Stimulated activated CD8-positive, alpha-beta memory T cell treated with anti-CD3 and anti-CD28 coated beads, Interleukin-7, amount 100 ng/mL, for 4 hours (primary cell): Measurements from ENCODE around the gene BUD13.
"Not testable (repeated sequence)": the region's sequence is repeated elsewhere in the genome, so short reads cannot be mapped to it uniquely, and the experiment has no call there.

Source experiments
- DNase-seq, 2 donors: peaks; one replicate each; pipeline ENCODE4 v3.0.0-alpha.2; 2020; ENCODE audit warnings: low read depth in 2 of 2

Gene BUD13, protein sequence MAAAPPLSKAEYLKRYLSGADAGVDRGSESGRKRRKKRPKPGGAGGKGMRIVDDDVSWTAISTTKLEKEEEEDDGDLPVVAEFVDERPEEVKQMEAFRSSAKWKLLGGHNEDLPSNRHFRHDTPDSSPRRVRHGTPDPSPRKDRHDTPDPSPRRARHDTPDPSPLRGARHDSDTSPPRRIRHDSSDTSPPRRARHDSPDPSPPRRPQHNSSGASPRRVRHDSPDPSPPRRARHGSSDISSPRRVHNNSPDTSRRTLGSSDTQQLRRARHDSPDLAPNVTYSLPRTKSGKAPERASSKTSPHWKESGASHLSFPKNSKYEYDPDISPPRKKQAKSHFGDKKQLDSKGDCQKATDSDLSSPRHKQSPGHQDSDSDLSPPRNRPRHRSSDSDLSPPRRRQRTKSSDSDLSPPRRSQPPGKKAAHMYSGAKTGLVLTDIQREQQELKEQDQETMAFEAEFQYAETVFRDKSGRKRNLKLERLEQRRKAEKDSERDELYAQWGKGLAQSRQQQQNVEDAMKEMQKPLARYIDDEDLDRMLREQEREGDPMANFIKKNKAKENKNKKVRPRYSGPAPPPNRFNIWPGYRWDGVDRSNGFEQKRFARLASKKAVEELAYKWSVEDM

DNA sequence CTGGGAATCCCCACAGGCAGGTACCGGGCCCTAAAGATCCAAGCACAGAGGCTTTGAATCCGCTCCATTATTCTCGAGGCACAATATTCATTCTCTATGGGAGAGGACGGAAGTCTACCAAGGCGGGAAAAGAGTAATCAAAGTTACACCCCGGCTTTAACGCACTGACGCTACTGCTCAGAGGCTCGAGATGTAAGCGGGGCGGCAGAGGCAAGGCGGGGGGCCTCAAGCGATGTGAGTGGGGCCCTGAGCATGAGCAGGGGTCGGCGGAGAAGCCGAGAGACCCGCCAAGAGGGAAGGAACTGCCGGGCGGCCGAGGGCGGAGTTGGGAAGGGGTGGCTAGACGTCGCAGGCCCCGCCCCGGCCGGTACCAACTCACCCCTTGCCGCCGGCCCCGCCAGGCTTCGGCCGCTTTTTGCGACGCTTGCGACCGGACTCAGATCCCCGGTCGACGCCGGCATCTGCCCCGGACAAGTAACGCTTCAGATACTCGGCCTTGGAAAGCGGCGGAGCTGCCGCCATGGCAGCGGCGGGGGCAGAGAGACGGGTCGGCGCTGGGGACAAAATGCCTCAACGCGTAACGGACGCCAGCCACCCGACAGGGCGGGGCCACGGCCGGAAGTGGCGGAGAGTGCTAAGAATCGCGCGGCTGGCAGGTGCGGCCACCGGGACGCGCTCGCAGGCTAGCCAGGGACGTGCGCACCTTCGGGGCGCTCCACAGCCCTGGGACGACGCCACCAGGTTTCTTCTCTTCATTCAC, at the start of gene BUD13:
TSS of gene BUD13 (minus strand) at position 545 of the 760 bp plus-strand sequence. CDS start at position 522, 23 bp downstream.
- peak; percentile 79 to 89 for DNase-seq

DNA sequence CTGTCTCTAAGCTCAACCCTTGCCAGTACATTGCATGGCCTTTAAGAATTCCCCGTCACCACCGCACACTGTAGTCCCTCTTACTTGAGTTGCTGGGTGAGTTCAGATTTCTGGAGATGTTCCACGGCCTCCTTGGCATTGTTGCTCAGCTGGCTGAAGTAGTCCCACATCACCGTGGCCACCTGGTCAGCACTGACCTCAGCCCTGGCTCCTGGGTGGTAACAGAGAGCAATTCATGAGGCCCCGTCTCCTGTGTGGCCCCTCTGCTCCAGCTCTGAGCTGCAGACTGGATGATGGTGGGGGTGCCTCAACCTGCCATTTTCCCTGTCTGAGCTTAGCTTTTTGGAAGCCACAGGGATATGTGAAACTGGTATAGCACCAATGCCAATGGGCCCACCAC, 49.8 kb upstream of the BUD13 start:
- no peak for DNase-seq

DNA sequence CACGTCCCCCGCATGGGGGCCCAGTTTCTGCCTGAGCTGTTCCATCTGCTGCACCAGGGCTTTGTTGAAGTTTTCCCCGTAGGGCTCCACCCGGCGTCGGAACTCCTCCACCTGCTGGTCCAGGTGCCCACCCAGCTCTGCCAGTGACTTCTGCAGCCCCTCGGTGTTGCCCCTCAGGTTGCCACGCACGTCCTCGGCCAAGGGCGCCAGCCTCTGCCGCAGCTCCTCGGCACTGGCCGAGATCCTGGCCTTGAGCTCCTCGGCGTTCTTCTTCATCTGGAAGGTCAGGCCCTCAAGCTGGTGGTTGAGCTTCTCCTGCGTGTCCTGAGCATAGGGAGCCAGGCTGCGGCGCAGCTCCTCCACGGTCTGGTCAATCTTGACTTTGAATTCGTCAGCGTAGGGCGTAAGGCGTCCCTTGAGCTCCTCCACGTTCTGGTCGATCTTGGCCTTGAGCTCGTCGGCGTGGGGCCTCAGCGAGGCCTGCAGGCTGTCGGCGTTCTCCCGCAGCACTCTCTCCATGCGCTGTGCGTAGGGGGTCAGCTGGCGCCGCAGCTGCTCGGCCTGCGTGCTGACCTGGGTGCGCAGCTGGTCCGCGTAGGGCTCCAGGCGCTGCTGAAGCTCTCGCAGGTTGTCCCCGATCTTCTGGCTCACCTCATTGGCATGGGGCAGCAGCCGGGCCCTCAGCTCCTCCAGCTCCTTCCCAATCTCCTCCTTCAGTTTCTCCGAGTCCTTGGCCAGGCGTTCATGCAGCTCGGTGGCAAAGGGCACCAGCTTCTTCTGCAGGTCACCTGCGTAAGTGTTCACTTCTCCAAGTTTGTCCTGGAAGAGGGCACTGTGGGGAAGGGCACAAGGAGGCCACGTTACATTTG, 48.5 kb upstream of the BUD13 start:
- DNase-seq, result no peak

DNA sequence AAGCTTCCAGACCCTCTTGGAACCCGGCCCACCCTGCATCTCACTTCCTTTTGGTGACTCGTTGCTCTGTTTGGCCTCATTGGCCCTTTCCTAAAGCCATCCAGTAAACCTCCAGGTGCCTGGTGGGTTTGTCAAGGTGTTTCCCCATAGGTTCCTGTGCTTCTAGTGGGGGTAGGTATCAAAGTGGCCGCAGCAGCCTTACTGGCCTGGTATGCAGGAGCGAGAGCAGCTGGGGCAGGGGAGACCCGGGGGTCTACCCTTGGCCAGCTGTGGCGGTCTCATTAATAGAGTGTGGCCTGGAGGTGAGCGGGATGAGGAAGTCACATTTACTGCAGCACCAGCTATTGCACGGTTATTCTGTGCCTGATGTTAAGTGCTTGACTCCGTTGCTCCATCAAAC, 46.3 kb upstream of the BUD13 start:
- DNase-seq, result no peak

DNA sequence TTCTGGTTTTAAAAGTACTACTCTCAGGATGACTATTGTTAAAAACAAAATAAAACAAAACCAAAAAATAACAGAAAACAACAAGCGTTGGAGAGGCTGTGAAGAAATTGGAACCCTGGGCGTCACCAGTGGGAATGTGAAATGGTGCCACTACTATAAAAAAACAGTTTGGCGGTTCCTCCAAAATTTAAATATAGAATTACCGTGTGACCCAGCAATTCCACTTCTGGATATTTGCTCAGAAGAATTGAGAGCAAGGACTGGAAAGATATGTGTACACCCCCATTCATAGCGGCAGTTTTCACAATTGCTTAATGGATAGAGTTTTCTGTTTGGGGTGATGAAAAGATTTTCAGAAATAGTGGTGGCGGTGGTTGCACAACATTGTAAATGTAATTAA, 41.7 kb upstream of the BUD13 start:
- no peak for DNase-seq

DNA sequence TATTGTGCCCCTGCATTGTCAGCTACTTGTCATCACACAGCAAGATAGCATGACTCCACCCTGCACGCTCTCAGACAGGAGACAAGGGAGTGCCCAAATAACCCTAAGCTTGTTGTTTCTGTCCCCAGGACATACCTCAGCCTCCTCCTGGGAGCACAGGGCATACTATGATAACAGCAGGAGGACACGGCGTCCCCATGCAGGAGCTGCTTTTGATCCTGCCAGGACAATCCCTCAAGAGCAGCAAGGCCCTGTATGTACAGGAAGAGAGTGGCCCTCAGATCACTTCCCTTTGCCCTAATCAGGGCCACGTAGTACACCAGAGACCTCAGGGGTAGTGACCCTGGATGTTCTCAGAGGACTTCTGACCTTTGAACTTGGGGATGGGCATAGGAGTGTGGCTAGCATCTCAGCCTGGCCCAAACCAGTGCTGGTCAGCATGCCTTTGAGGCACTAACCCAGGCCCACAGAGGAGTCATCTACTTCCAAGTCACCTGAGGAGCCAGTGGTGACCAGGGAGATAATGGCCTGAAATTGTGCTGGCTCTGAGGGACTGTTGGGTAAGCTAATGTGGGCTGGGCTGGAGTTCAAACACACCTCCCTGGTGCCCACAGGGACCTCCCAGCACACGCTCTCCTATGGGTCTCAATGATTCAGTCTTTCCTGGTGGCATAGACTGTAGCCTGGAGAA, 41.1 kb upstream of the BUD13 start:
- no peak for DNase-seq

DNA sequence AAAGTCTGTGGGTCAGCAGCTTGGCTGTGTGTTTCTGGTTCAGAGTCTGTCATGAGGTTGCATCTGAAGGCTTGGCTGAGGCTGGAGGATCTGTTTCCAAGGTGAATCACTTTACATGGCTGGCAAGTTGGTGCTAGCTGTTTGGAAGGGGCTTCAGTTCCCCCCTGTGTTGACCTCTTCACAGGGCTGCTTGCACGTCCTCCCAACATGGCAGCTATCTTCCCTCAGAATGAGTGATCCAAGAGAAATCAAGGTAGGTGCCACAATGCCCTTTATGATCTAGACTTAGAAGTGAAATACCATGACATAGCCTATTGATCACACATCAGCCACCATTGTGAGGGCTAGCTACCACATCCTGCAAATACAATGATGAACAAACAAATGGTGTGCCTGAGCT, 40.4 kb upstream of the BUD13 start:
- no peak for DNase-seq

DNA sequence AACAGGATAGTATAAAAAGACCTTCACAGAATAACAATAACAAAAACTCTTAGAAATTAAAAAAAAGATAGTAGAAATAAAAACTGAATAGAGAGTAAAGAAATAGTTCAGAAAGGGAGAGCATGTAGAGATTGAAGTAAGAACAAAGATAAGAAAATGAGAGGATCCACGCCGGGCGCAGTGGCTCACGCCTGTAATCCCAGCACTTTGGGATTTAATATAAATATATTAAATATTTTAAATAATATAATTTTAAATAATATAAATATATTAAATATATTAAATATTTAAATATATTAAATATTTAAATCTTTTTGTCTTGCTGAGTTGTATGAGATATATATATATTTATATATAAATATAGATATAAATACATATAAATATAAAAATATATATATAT, 39.3 kb upstream of the BUD13 start:
- no peak for DNase-seq

DNA sequence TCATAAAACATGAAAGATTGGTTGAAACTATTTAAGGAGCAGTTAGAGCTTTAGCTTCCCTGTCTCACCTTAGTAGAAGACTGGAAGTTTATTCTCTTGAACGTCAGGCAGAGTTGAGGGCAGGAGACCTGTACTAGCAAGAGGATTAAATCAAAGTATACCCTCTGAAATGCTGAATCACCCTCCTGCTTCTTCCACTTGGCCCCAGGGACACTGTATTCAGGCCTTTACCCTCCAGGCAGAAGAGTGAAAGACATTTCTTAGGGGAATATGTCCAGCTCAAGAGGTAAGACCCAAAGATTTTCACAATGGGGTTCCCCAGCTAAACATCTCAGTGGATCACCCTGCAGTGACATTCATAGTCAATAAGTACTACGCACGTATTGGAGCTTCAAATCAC, 38.4 kb upstream of the BUD13 start:
- DNase-seq, result no peak

DNA sequence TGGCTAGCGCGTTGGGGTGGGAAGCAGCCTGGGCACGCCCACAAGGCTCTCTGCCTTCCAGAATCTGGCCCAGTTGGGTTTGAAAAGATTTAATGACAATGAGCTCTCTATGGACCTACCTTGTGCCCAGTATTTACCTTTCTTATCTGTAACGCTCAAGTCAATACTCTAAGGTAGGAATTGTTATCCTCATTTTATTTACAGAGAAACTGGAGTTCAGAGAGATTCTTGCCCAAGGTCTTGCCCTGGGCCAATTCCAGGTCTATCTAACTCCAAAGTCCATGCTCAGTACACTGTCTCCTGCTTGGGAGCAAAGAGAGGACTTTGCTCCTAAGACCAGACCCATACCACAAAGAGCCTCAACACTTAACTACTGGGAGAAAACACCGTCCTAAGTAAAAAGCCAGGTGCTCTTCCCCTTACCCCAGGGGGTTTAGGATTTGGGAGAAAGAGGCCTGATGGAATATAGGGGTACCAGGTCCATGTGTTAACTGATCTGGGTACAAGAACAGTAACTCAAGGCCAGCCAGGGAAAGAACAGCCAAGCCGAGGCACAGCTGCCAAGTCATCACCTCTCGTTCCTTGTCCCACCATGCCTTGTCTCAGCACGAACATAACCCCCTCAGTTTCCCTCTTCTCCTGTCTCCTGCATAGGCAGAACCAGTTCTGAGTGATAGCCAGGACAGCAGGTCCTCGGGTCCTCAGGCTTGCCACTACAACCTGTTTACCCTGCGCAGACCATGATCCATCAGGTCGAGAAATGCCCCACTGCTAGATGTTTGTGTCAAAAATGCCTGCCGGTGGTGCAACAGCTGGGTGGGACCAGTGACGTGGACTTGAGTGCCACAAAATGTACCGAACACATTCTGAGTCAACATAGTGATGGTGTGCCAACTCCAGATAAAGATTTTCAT, 35.7 kb upstream of the BUD13 start:
- DNase-seq, result no peak

DNA sequence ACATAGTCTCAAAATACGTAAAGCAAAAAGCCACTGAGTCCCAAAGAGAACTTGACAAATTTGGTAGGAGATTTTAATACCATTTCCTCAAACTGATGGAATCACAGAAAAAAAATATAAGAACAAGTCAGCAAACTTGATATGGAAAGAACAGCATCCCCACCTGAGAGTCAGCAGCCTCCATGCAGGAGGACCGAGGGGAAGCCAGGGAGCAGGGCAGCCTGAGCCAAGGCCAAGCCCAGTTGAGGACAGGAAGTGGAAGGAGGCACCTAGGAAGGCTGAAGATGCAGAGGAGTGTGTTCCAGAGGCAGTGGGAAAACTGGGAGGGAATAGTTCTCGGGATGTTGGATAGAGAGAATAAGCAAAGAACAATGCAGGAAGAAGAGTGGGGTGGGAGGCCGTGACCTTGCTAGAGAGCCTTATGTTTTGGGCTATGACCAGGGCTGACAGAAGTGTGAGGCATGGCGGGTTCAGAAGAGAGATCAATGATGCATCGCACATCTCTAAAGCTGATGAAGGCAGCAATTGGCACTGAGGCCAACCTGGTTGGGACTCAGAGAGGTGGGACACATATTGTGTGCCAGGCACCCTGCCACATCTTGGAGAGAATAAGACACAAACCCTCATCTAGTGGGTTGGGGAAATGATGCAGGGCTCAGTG, 34.9 kb upstream of the BUD13 start:
- no peak for DNase-seq

DNA sequence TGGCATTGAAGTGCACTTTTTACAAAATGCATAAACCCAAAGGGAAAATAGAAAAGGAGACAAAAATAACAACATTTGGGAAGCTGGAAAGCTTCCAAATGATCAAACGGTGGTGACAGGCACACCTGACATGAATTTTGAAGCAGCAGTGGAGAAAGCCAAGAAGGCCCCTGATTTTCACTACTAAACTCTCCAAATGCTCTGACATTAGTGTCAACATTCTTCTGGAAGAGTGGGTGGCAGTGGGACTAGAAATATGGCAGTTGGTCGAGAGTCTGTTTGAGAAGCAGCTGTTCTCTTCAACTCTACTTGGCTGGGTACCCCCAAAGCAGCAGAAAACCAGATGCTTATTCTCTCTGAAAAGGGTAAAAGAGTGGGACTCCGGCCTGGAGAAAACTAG, 31.2 kb upstream of the BUD13 start:
- DNase-seq, result no peak

DNA sequence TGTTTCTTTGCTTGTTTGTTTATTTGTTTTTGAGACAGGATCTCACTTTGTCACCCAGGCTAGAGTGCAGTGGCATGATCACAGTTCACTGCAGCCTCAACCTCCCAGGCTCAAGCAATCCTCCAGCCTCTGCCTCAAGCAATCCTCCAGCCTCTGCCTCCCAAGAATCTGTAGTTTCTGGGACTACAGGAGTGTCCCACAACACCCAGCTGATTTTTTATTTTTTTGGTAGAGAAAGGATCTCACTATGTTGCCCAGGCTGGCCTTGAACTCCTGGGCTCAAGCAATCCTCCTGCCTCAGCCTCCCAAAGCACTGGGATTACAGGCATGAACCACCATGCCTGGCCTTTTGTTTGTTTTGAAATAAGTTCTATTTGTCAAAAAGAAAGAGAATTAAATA, 28.9 kb upstream of the BUD13 start:
- DNase-seq, result not testable (repeated sequence)

DNA sequence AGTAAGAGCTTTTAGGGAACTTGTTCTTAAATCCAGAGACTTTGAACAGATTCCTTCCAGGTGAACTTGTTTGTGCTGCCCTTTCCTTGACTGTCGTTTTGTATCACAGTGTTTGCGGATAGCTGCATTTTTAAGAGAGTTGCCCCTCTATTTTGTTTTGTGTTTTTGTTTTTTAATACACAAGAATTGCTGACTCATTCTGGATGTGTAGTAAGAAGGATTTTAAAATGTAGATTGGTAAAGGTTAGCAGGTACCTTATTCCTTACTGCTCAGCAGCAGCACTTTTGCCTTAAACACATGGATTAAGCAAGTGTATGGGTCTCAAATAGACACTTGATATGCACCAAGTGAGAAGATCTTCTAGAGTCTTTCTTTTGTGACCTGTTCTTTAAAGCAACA, 27.8 kb upstream of the BUD13 start:
- no peak for DNase-seq

DNA sequence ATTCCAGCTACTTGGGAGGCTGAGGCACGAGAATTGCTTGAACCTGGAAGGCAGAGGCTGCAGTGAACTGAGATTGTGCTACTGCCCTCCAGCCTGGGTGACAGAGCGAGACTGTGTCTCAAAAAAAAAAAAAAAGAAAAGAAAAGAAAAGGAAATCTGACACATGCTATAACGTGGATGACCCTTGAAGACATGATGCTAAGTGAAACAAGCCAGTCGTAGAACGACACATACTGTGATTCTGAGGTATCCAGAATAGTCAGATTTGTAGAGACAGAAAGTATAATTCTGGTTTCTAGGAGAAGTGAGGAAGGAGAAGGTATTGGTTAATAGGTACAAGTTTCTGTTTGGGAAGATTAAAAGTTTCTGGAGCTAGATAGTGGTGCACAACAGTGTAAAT, 25.6 kb upstream of the BUD13 start:
- DNase-seq, result no peak

DNA sequence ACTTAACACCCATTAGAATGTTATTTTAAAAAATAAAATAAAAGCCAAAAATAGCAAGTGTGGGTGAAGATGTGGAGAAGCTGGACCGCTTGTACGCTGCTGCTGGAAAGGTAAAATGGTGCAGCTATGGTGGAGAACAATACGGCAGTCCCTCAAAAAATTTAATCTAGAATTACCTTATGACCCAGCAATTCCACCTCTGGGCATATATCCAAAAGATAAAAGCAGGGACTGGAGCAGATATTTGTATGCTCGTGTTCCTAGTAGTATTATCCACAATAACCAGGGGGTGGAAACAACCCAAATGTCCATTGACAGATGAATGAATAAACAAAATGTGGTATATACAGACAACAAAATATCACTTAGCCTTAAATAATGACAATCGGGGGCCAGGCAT, 25.0 kb upstream of the BUD13 start:
- DNase-seq, result no peak

DNA sequence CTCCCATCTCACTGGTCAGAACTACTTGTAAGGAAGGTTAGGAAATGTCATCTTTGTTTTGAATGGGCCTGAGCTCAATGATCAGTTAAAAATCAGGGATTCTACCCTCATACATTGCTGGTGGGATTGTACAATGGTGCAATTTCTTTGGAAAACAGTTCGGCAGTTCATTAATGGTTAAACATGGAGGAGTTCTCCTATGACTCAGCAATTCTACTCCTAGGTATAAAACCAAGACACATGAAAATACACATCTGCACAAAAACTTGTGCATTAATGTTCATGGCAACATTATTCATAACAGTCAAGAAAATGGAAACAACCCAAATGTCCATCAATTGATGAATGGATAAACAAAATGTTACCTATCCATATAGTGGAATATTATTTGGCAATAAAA, 23.8 kb upstream of the BUD13 start:
- no peak for DNase-seq

DNA sequence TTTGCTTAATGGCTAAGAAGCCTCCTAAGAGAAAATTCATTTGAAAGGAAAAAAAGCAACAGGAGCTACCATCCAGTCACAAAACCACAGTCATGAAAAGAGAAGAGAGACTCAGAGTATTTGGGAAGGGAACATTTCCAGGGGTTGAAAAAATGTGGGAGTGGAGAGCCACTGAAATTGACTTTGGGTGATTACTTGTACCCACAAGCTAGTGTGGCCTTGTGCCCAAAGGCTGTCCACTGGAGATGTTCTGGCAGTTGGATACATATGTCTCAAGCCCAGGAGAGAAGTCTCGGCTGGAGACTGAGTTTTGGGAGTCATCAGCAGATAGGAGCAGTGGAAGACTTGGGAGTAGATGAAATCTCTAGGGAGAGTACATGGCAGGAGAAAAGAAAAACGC, 22.1 kb upstream of the BUD13 start:
- no peak for DNase-seq

DNA sequence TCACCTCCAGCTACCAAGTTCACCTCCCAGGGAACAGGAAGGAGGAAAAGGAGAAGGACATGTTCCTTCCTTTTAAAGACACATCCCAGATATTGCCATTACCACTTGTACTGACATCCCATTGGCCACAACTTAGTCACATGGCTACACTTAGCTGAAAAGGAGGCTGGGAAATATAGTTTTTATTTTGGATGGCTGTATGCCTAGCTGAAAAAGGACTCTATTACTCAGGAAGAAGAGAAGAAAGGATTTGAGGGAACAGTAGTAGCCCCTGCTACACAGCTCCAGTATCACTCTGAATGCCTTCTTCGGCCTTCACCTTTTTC, 20.9 kb upstream of the BUD13 start:
- no peak for DNase-seq
